Measurements from ENCODE around the gene POU2AF1. TPM values are rescaled to one million over a fixed set of nuclear protein-coding genes. Genes with fewer than 3 reads are reported as not detected.

The POU2AF1 gene
- total and polyA plus RNA-seq, 2 of the 8 experiments (the other 6 are each of a cell fraction or from before 2014, with no cell fraction given), result not detected

- Histone ChIP-seq H2AK5ac (ENCODE audit: low read depth, low read length) (no peak overlapping the region), H3K9ac (replicated peaks in 1 of 4; ENCODE audit: extremely low read depth in 1 of 4, low read depth in 3 of 4, low read length in 3 of 4) (no peak overlapping the region), H3K27ac (ENCODE audit: low read depth, low read length) (no peak overlapping the region), H3K4ac (replicated peaks; ENCODE audit: insufficient read length, low read depth, low read length) (no peak overlapping the region), H2BK5ac (ENCODE audit: low read depth, low read length) (no peak overlapping the region), H4K5ac (ENCODE audit: insufficient read length, low read depth, low read length) (no peak overlapping the region), H2BK15ac (ENCODE audit: low read length) (no peak overlapping the region), H2BK12ac (ENCODE audit: low read depth, low read length) (no peak overlapping the region), H2BK20ac (ENCODE audit: low read length) (no peak overlapping the region), H2AFZ (ENCODE audit: low read length) (no peak overlapping the region), H3K18ac (ENCODE audit: extremely low read depth, low read length) (no peak overlapping the region), H3K4me2 (ENCODE audit: insufficient read depth in 1 of 2, low read depth in 2 of 2, low read length in 2 of 2) (no peak overlapping the region), H3K36me3 (ENCODE audit: control insufficient read depth in 2 of 4, insufficient read depth in 4 of 4, low read length in 3 of 4) (no peaks in the 10 kb centered on the region), H3K56ac (replicated peaks; ENCODE audit: insufficient read length, low read depth, low read length) (no peak overlapping the region), H3K79me2 (ENCODE audit: control insufficient read depth in 1 of 2, insufficient read depth in 2 of 2, low read length in 2 of 2) (no peaks in the 10 kb centered on the region), H3K23me2 (ENCODE audit: low read depth, low read length) (no peaks in the 10 kb centered on the region), H4K8ac (ENCODE audit: extremely low read depth, insufficient read depth, low read length) (no peak overlapping the region), H4K20me1 (replicated peaks in 1 of 2; ENCODE audit: control insufficient read depth in 1 of 2, insufficient read depth in 2 of 2, low read length in 2 of 2) (no peaks in the 10 kb centered on the region), H4K91ac (replicated peaks; ENCODE audit: insufficient read length, low read length) (no peak overlapping the region), H3K79me1 (ENCODE audit: low read depth, low read length) (no peaks in the 10 kb centered on the region), H3K4me1 (replicated peaks in 1 of 4; ENCODE audit: control insufficient read depth in 3 of 4, insufficient read depth in 4 of 4, low read length in 3 of 4) (peaks cover 0 to 4% (median 2%) of the 10 kb centered on the region in 4 experiments; a peak in 3 of 7 replicates), H3K23ac (ENCODE audit: insufficient read length) (no peak overlapping the region), H3K14ac (ENCODE audit: insufficient read length) (no peak overlapping the region), H2BK120ac (replicated peaks; ENCODE audit: low read depth, low read length) (no peak overlapping the region), H3K9me3 (ENCODE audit: insufficient read depth in 2 of 2, low read depth in 1 of 2, low read length in 1 of 2) (no peaks in the 10 kb centered on the region), H3K27me3 (replicated peaks in 1 of 4; ENCODE audit: control insufficient read depth in 3 of 4, extremely low read depth in 1 of 4, insufficient read depth in 3 of 4, low read length in 3 of 4) (no peaks in the 10 kb centered on the region), H3K4me3 (ENCODE audit: extremely low read depth in 1 of 4, insufficient read depth in 2 of 4, low read depth in 3 of 4, low read length in 4 of 4) (no peak overlapping the region)
- DNase-seq (ENCODE audit: low read depth in 1 of 2, low spot score in 2 of 2), result no peak
- POLR2A ChIA-PET (ENCODE audit: partially characterized antibody), result no interaction called here
- no peak for FAIRE-seq
- CTCF ChIA-PET (ENCODE audit: partially characterized antibody), result interaction anchor here (0.7 to 1.2 kb wide), 2 partner anchors 23 to 83 kb away, joined by 3 to 6 read pairs; no protein-coding TSS in a partner anchor
- TF ChIP-seq RBBP5 (IDR thresholded peaks at IDR 0.05; ENCODE audit: borderline replicate concordance, low read depth, low read length), result no peak
Measured at GRCh38 chr11:111339758-111340388, 39.2 kb downstream of the POU2AF1 start.

Measured in H1 (cell line).